Activated T-helper 17 cell treated with anti-CD3 and anti-CD28 coated beads, Interleukin-2, amount 50 U/mL, for 72 hours (primary cell): Measurements from ENCODE around the gene ABHD17B. TPM values are rescaled to one million over a fixed set of nuclear protein-coding genes. Genes with fewer than 3 reads are reported as not detected.

Experiments
- ATAC-seq: fragments of 150-1000 bp; cut with Tn5 transposase; replicated peaks from 2 replicates; pipeline ENCODE4 v1.10.0; 2021; ENCODE audit warnings: mild to moderate bottlenecking, moderate library complexity
- H3K27ac Mint-ChIP-seq: one replicate; pipeline ENCODE4 v1.8.0; 2022; ENCODE audit warnings: mixed read lengths
- H3K27me3 Mint-ChIP-seq: one replicate; pipeline ENCODE4 v1.8.0; 2022; ENCODE audit warnings: mixed read lengths
- H3K36me3 Mint-ChIP-seq: one replicate; pipeline ENCODE4 v1.8.0; 2022; ENCODE audit warnings: low read depth, mild to moderate bottlenecking, mixed read lengths
- H3K4me1 Mint-ChIP-seq: one replicate; pipeline ENCODE4 v1.8.0; 2022; ENCODE audit warnings: mixed read lengths
- H3K4me3 Mint-ChIP-seq: one replicate; pipeline ENCODE4 v1.8.0; 2022; ENCODE audit warnings: mild to moderate bottlenecking, mixed read lengths
- H3K9me3 Mint-ChIP-seq: one replicate; pipeline ENCODE4 v1.8.0; 2022; ENCODE audit warnings: mixed read lengths
- total RNA-seq, 2 donors: library from RNA; stranded (reverse); gene quantifications; one replicate each; pipeline ENCODE4 v1.2.3, GENCODE V29; 2022

Gene ABHD17B
- total RNA-seq, 2 donors from 2014 or later = 7.1 to 15.6 TPM

DNA sequence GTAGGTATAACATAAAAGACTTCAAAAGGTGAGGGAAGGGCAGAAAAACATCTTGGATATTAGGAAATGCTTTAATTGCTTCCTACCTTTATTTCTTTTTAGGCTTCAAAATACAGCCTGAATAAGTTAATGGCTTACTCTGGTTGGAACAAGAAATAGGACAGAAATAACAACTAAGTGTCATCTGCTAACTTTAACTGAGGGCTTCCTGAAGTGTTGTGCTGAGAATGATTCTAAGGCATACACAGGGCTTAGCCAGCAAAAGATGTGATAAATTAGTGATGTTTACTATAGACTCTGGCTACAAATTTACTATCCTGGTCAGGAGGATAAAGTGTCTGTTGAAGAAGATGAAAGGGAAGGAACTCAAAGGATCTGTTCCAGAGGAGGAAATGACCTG is 34.2 kb downstream of the ABHD17B start:
- Mint-ChIP-seq H3K36me3 (peaks cover 30% of the 10 kb centered on the region), H3K4me3 (no peak overlapping the region), H3K27me3 (no peaks in the 10 kb centered on the region), H3K27ac (no peak overlapping the region), H3K4me1 (peaks cover 8% of the 10 kb centered on the region), H3K9me3 (peaks cover 23% of the 10 kb centered on the region)
- ATAC-seq = no peak

DNA sequence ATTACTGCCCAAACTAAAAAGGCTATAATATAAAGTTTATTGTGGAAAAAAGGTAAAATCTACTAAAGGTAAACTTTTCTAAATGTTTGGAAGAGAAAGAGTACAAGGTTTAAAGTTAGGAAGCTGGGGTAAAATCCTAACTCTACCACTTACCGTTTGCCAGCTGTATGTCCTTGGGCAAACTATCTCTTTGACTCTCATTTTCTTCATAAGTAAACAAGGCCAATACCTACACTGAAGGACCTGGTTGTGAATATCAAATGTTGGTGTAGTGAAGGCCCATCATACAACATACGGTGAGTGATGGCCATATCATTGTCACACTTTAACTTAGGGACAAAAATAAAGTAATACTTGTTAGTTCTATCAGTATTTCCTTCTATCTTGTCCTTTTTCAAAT is 34.9 kb downstream of the ABHD17B start:
- H3K9me3 Mint-ChIP-seq = peaks cover 23% of the 10 kb centered on the region
- no peak overlapping the region for H3K27ac Mint-ChIP-seq
- H3K4me1 Mint-ChIP-seq = peaks cover 8% of the 10 kb centered on the region
- H3K36me3 Mint-ChIP-seq = peaks cover 28% of the 10 kb centered on the region
- no peaks in the 10 kb centered on the region for H3K27me3 Mint-ChIP-seq
- ATAC-seq = no peak
- H3K4me3 Mint-ChIP-seq = no peak overlapping the region

DNA sequence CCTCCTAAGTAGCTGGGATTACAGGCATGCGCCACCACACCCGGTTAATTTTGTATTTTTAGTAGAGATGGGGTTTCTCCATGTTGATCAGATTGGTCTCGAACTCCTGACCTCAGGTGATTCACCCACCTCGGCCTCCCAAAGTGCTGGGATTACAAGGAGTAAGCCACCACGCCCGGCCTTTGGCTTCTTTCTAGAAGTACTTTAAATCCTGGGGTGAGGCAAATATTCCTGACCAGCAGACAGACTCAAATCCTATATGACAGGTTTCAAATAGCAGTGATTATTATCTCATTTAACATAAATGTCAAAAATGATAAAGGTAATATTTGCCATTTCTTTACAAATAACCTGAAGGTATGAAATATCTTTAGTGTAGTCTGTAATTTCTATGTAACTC is 35.6 kb downstream of the ABHD17B start:
- H3K27me3 Mint-ChIP-seq = no peaks in the 10 kb centered on the region
- no peak overlapping the region for H3K4me3 Mint-ChIP-seq

DNA sequence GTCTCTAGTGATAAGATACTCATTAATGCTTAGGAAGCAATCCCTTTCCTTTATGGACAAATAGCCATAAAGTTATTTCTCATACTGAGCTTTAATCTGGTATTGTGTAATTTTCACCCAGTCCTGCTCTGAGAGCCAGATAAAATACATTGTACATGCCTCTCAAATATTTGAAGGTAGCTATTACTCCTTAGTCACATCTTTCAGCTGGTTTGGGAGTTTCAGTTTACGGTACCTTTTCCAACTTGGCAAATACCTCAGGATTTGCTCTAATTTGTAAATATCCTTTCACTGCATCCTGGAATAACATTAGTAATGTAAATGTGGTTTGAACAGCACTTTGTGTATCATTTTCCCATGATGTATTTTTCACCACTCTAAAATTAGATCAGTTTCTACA is 47.4 kb downstream of the ABHD17B start:
- H3K27me3 Mint-ChIP-seq = no peaks in the 10 kb centered on the region
- H3K36me3 Mint-ChIP-seq = peaks cover 57% of the 10 kb centered on the region
- H3K4me1 Mint-ChIP-seq = peaks cover 3% of the 10 kb centered on the region
- H3K9me3 Mint-ChIP-seq = peaks cover 12% of the 10 kb centered on the region
- H3K4me3 Mint-ChIP-seq = no peak overlapping the region
- no peak for ATAC-seq
- no peak overlapping the region for H3K27ac Mint-ChIP-seq

More for the DNA sequence above, 35.6 kb downstream of the ABHD17B start:
- H3K4me1 Mint-ChIP-seq = peaks cover 8% of the 10 kb centered on the region
- H3K27ac Mint-ChIP-seq = no peak overlapping the region
- H3K36me3 Mint-ChIP-seq = peaks cover 33% of the 10 kb centered on the region
- no peak for ATAC-seq
- H3K9me3 Mint-ChIP-seq = peaks cover 23% of the 10 kb centered on the region

DNA sequence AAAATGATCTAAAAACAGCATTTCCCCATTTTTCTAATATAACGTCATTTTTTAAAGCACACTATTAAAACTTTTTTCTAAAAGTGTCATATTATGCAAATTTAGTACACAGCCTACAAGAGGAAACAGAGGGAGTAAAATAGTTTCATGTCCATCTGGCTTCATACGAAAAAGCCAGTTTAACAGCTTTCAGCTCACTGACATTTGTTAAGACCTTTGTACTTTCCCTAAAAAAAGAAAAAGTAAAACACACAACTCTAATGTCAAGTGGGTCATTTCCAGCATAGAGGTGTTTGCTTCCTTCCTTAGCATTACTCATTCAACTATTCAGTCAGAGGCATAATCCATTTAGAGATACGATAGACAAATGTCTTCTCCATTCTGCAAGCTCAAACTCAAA is 49.4 kb downstream of the ABHD17B start:
- H3K36me3 Mint-ChIP-seq = peaks cover 46% of the 10 kb centered on the region
- H3K4me1 Mint-ChIP-seq = peaks cover 6% of the 10 kb centered on the region

DNA sequence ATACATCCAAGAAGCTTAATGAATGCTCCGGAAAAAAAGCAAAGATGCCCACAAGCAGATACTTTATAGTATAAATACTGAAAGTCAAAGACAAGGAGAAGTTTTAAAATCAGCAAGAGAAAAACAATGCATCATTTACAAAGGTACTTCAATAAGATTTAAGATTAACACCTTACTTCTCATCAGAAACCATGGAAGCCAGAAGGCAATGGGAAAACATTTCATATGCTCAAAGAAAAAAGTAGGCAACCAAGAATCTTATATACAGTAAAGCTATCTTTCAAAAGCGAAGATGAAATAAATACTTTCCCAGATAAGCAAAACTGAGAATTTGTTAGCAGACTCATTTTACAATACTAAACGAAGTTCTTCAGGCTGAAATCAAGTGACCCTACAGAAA is 51.1 kb downstream of the ABHD17B start:
- Mint-ChIP-seq H3K4me3 (no peak overlapping the region), H3K36me3 (peaks cover 43% of the 10 kb centered on the region), H3K4me1 (peaks cover 6% of the 10 kb centered on the region), H3K9me3 (peaks cover 14% of the 10 kb centered on the region), H3K27me3 (no peaks in the 10 kb centered on the region), H3K27ac (no peak overlapping the region)
- ATAC-seq = no peak

More for the DNA sequence above, 49.4 kb downstream of the ABHD17B start:
- no peaks in the 10 kb centered on the region for H3K27me3 Mint-ChIP-seq
- H3K27ac Mint-ChIP-seq = no peak overlapping the region
- no peak for ATAC-seq
- H3K4me3 Mint-ChIP-seq = no peak overlapping the region
- peaks cover 14% of the 10 kb centered on the region for H3K9me3 Mint-ChIP-seq

DNA sequence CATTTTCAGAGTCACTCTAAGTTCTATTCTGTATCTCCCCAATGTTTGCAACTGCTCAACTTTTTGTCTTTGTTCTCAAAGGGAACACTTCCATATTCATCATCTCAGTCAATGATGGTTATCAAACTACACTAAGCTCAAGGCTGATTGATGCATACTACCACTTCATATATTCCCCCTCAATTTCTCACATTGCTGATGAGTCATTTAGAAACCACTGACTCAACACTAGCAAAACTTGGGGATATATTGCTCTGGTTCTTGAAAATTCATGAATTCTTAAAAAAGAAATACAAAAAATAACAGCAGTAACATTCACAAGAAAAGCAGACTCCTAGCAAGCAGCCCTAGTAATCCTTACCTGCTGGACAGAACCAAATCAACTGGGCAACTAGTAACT is 52.2 kb downstream of the ABHD17B start:
- peaks cover 35% of the 10 kb centered on the region for H3K36me3 Mint-ChIP-seq
- ATAC-seq = peak; percentile 95
- no peak overlapping the region for H3K4me3 Mint-ChIP-seq
- H3K9me3 Mint-ChIP-seq = peaks cover 14% of the 10 kb centered on the region
- peaks cover 6% of the 10 kb centered on the region for H3K4me1 Mint-ChIP-seq
- peak overlapping the region; percentile 1 for H3K27ac Mint-ChIP-seq
- no peaks in the 10 kb centered on the region for H3K27me3 Mint-ChIP-seq

DNA sequence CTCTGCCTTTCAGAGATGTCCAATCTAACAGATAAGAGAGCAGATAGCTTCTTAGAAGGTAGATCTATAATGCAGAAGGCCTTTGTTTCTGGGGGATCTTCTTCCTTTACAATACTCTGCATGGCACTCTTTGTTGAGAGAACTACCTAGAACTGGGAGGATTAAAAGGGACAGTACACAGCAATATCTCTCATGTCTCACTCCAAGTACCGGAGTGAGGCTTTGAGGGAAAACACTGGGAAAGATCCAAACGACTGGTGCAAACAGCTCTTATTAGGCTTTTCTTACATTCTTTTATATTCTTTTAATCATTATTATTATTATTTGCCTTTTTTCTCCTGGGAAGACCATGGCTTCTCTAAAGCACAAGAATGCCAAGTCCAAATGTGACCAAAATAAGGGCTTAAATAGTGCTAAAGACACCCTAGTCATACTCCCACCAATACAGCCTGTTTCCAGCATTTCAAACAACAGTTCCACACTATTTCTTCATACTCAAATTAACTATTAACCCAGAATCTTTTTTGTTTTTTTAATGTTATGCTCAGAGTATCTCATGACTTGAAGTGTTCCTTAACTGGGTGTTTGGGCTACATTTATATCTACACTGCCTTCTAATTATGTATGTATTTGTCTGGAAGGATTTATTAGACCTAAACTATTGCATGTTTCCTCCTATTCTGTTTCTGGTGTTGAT is 52.7 kb downstream of the ABHD17B start:
- peak overlapping the region; percentile 1 for H3K27ac Mint-ChIP-seq
- peaks cover 6% of the 10 kb centered on the region for H3K4me1 Mint-ChIP-seq
- no peaks in the 10 kb centered on the region for H3K27me3 Mint-ChIP-seq
- no peak overlapping the region for H3K4me3 Mint-ChIP-seq
- no peak for ATAC-seq
- H3K36me3 Mint-ChIP-seq = peaks cover 30% of the 10 kb centered on the region
- peaks cover 14% of the 10 kb centered on the region for H3K9me3 Mint-ChIP-seq

DNA sequence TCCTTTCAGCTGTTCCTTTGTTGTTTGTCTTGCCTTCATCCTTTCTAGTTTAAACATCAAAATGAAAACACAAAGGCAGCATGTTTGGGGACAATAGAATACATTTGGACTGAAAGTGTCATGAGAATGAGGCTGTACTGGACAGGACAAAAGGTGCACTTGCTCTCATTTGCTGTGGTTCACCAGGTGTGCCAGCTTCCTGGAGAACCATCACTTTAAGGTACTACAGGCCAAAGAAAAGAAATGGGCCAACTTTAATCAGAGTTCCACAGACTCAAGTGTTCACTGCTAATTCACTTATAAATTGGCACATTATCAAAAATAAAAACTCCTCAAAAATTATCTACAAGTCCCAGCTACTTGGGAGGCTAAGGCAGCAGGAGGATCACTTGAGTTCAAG is 53.8 kb downstream of the ABHD17B start:
- Mint-ChIP-seq H3K27me3 (no peaks in the 10 kb centered on the region), H3K4me1 (peaks cover 6% of the 10 kb centered on the region), H3K9me3 (peaks cover 14% of the 10 kb centered on the region), H3K4me3 (no peak overlapping the region), H3K36me3 (peaks cover 20% of the 10 kb centered on the region), H3K27ac (no peak overlapping the region)
- no peak for ATAC-seq

DNA sequence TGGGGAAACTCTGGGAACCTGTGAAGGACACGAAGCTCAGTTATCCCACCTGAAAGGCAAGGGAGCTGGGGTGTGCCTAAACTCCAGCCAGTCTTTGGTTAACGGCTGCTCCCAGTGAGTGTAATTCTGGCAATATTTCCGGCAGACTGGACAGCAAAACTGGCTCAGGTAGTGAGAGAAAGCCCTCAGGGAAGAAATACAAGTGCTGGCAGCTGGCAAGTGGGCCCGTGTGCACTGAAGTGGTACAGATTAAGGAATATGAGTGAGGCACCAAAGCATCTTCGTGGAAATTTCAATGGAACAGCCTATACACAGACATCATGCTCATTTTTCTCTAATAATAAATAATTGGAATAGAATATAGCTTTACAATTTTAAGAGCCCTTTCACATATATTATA is 56.2 kb downstream of the ABHD17B start:
- ATAC-seq = no peak
- Mint-ChIP-seq H3K27me3 (no peaks in the 10 kb centered on the region), H3K9me3 (peaks cover 8% of the 10 kb centered on the region), H3K4me1 (peaks cover 6% of the 10 kb centered on the region), H3K36me3 (peaks cover 6% of the 10 kb centered on the region), H3K27ac (no peak overlapping the region), H3K4me3 (no peak overlapping the region)

DNA sequence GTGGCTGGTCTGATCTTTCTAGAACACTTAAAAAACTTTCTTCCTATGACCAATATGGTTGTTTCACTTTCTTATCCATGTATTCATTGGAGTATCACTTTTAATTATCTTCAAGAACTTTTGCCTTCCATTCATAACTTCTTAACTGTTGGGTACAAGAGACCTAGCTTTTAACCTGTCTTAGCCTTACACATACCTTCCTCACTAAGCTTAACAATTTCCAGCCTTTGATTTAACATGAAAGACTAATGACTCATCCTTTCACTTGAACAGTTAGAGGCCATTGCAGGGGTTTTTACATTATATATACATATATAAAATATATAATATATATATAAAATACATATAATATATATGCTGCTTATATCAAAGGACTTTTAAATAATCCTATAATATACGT is 57.9 kb downstream of the ABHD17B start:
- no peaks in the 10 kb centered on the region for H3K27me3 Mint-ChIP-seq
- H3K9me3 Mint-ChIP-seq = no peaks in the 10 kb centered on the region
- H3K27ac Mint-ChIP-seq = no peak overlapping the region
- H3K4me1 Mint-ChIP-seq = no peaks in the 10 kb centered on the region
- ATAC-seq = peak; percentile 46
- no peaks in the 10 kb centered on the region for H3K36me3 Mint-ChIP-seq
- H3K4me3 Mint-ChIP-seq = no peak overlapping the region

DNA sequence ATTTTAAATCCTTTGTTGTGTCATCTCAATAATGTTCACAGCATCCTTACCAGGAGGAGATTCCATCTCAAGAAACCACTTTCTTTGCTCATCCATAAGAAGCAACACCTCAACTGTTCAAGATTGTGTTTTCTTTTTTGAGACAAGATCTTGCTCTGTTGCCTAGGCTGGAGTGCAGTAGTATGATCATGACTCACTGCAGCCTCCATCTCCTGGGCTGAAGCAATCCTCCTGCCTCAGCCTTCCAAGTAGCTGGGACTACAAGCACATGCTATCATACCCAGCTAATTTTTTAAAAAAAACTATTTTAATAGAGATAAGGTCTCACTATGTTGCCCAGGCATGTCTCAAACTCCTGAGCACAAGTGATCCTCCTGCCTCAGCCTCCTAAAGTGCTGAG is 60.0 kb downstream of the ABHD17B start:
- no peaks in the 10 kb centered on the region for H3K36me3 Mint-ChIP-seq
- H3K4me1 Mint-ChIP-seq = no peaks in the 10 kb centered on the region

DNA sequence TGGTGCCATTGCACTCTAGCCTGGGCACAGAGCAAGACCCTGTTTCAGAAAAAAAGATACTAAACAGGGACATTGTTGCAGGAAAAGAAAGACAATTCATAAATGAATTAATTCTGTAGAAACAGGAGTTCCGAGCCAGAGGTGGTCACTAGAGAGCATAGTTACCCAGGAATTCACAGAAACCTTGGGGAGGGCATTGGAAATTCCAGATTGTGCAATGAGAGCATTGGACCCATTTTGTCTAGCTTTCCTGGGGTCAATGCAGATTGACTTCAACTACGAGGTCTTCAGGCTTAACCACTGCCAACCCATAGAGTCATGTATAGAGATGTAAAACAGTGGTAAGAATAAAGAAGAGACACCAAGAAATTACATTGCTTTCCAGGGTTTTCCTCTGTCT is 63.1 kb downstream of the ABHD17B start:
- H3K4me3 Mint-ChIP-seq = no peak overlapping the region
- no peaks in the 10 kb centered on the region for H3K4me1 Mint-ChIP-seq
- H3K36me3 Mint-ChIP-seq = no peaks in the 10 kb centered on the region
- H3K27ac Mint-ChIP-seq = no peak overlapping the region
- ATAC-seq = no peak
- H3K27me3 Mint-ChIP-seq = no peaks in the 10 kb centered on the region
- H3K9me3 Mint-ChIP-seq = no peaks in the 10 kb centered on the region

More for the DNA sequence above, 60.0 kb downstream of the ABHD17B start:
- no peak for ATAC-seq
- Mint-ChIP-seq H3K9me3 (no peaks in the 10 kb centered on the region), H3K27ac (no peak overlapping the region), H3K4me3 (no peak overlapping the region), H3K27me3 (no peaks in the 10 kb centered on the region)

DNA sequence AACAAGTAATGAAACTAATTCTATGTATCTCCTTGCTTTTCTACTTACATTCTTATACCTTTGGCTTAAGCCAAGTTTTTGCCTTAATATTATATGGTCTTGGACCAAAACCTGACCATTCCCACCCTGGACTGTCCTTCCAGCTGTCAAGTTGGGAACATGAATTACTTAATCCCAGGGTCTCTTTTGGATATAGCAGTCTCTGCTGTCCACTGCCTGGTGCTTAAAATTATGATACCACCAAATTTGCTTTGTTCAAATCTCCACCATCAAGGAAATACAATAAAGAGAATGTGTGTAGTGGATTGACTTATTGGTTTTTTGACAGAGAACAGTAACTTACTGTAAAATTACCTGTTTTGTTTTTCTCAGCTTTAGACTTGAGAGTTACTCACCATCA is 66.2 kb downstream of the ABHD17B start:
- H3K27me3 Mint-ChIP-seq = no peaks in the 10 kb centered on the region
- ATAC-seq = no peak

DNA sequence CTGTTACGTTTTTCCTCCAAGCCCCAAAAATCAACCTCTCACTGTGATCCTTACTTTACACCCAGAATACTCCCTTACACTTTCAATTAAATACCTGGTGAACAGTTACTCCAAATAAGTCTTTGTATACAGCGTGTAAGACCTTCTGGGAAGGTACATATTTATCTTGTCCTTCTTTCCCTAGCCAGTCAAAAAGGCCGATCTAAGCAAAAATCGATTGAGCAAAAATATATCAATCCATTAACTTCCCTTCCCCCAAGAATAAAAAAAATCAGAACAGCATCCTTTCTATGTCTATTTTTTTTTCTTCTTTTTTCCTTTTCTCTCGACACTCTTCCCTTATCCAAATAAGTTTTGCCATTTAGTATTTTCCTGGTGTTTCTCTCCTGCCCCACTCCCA is 71.3 kb downstream of the ABHD17B start:
- Mint-ChIP-seq H3K4me1 (no peaks in the 10 kb centered on the region), H3K4me3 (no peak overlapping the region), H3K27me3 (peaks cover under 1% of the 10 kb centered on the region), H3K27ac (no peak overlapping the region), H3K9me3 (peaks cover 5% of the 10 kb centered on the region), H3K36me3 (no peaks in the 10 kb centered on the region)
- ATAC-seq = no peak

More for the DNA sequence above, 66.2 kb downstream of the ABHD17B start:
- Mint-ChIP-seq H3K27ac (no peak overlapping the region), H3K4me1 (no peaks in the 10 kb centered on the region), H3K36me3 (no peaks in the 10 kb centered on the region), H3K4me3 (no peak overlapping the region), H3K9me3 (no peaks in the 10 kb centered on the region)

DNA sequence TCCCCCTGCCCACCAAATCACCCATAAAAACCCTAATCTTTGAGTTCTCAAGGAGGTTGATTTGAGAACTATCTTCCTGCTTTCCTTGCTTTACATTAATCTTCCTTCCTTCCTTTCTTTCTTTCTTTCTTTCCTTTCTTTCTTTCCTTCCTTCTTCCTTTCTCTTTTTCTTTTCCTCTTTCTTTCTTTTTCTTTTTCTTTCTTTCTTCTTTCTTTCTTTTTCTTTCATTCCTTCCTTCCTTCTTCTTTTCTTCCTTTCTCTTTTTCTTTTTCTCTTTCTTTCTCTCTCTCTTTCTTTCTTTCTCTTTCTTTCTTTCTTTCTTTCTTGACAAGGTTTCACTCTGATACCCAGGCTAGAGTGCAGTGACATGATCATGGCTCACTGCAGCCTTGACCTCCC is 75.4 kb downstream of the ABHD17B start:
- peaks cover 8% of the 10 kb centered on the region for H3K9me3 Mint-ChIP-seq
- no peak for ATAC-seq
- H3K27ac Mint-ChIP-seq = no peak overlapping the region
- H3K27me3 Mint-ChIP-seq = peaks cover 4% of the 10 kb centered on the region
- no peaks in the 10 kb centered on the region for H3K4me1 Mint-ChIP-seq
- no peak overlapping the region for H3K4me3 Mint-ChIP-seq
- no peaks in the 10 kb centered on the region for H3K36me3 Mint-ChIP-seq
